HG03432 (cell line): ENCODE results near the gene WDPCP.
"Not testable (repeated sequence)": the region's sequence is repeated elsewhere in the genome, so short reads cannot be mapped to it uniquely, and the experiment has no call there.

Experiments
- ATAC-seq: cut with Tn5 transposase; IDR thresholded peaks from one replicate; pipeline ENCODE4 v1.9.1; 2021; ENCODE audit warnings: mild to moderate bottlenecking, moderate library complexity; ENCODE audit not compliant: unreplicated experiment

The WDPCP gene

GRCh38 chr2:63124850-63125249, 463.4 kb downstream of the WDPCP start:
- ATAC-seq: peak; percentile 82

- peak; percentile 78 for ATAC-seq
Observed at GRCh38 chr2:63124218-63124617, 464.1 kb downstream of the WDPCP start.

- no peak for ATAC-seq
Observed at GRCh38 chr2:63122921-63123320, 465.4 kb downstream of the WDPCP start.

- ATAC-seq: no peak
Observed at GRCh38 chr2:63121055-63121834, 467.0 kb downstream of the WDPCP start.

GRCh38 chr2:63118821-63119220, 469.5 kb downstream of the WDPCP start:
- no peak for ATAC-seq

GRCh38 chr2:63104482-63104881, 483.8 kb downstream of the WDPCP start:
- no peak for ATAC-seq

- no peak for ATAC-seq
Observed at GRCh38 chr2:63101954-63102353, 486.3 kb downstream of the WDPCP start.

GRCh38 chr2:63099032-63099431, 489.2 kb downstream of the WDPCP start:
- no peak for ATAC-seq

- no peak for ATAC-seq
Observed at GRCh38 chr2:63096491-63096890, 491.8 kb downstream of the WDPCP start.

GRCh38 chr2:63093502-63093901, 494.8 kb downstream of the WDPCP start:
- ATAC-seq: no peak

- no peak for ATAC-seq
Observed at GRCh38 chr2:63092857-63093256, 495.4 kb downstream of the WDPCP start.

- ATAC-seq: no peak
Observed at GRCh38 chr2:63092401-63092800, 495.9 kb downstream of the WDPCP start.

- ATAC-seq: no peak
Observed at GRCh38 chr2:63086687-63087086, 501.6 kb downstream of the WDPCP start.

GRCh38 chr2:63081404-63081803, 506.9 kb downstream of the WDPCP start:
- no peak for ATAC-seq

GRCh38 chr2:63078852-63079606, 509.2 kb downstream of the WDPCP start:
- ATAC-seq: peak; percentile 50

- not testable (repeated sequence) for ATAC-seq
Observed at GRCh38 chr2:63074399-63074798, 513.9 kb downstream of the WDPCP start.

GRCh38 chr2:63073994-63074393, 514.3 kb downstream of the WDPCP start:
- ATAC-seq: no peak

- ATAC-seq: no peak
Observed at GRCh38 chr2:63071664-63072063, 516.6 kb downstream of the WDPCP start.
